Iris pigment epithelial cell (primary cell): ENCODE data around the gene ATP8B4.

Source experiments
- DNase-seq: peaks from one replicate; pipeline ENCODE4 v3.0.0-alpha.2; 2011; ENCODE audit warnings: low read depth

ATP8B4 gene

GRCh38 chr15:49898097-49898496, 220.9 kb downstream of the ATP8B4 start:
- no peak for DNase-seq

GRCh38 chr15:49895347-49896223, 223.4 kb downstream of the ATP8B4 start:
- DNase-seq, result peak; percentile 53

- DNase-seq, result no peak
Measured at GRCh38 chr15:49890689-49891088, 228.3 kb downstream of the ATP8B4 start.

- DNase-seq, result no peak
Measured at GRCh38 chr15:49889536-49889935, 229.5 kb downstream of the ATP8B4 start.

- DNase-seq, result no peak
Measured at GRCh38 chr15:49888734-49889133, 230.3 kb downstream of the ATP8B4 start.

- DNase-seq, result no peak
Measured at GRCh38 chr15:49888323-49888693, 230.7 kb downstream of the ATP8B4 start.

- DNase-seq, result no peak
Measured at GRCh38 chr15:49887659-49888322, 231.2 kb downstream of the ATP8B4 start.

GRCh38 chr15:49883121-49883520, 235.9 kb downstream of the ATP8B4 start:
- no peak for DNase-seq

GRCh38 chr15:49881866-49882265, 237.2 kb downstream of the ATP8B4 start:
- no peak for DNase-seq

GRCh38 chr15:49881433-49881832, 237.6 kb downstream of the ATP8B4 start:
- no peak for DNase-seq

- DNase-seq, result peak; percentile 92
Measured at GRCh38 chr15:49877873-49878521, 241.0 kb downstream of the ATP8B4 start.

- peak; percentile 93 for DNase-seq
Measured at GRCh38 chr15:49877117-49877872, 241.7 kb downstream of the ATP8B4 start.

GRCh38 chr15:49876401-49877038, 242.5 kb downstream of the ATP8B4 start:
- DNase-seq, result peak; percentile 41

- DNase-seq, result no peak
Measured at GRCh38 chr15:49875392-49875791, 243.6 kb downstream of the ATP8B4 start.

GRCh38 chr15:49870472-49870871, 248.6 kb downstream of the ATP8B4 start:
- DNase-seq, result no peak

GRCh38 chr15:49868348-49868747, 250.7 kb downstream of the ATP8B4 start:
- DNase-seq, result no peak

GRCh38 chr15:49865925-49866757, 252.9 kb downstream of the ATP8B4 start:
- peak; percentile 51 for DNase-seq

- peak; percentile 68 for DNase-seq
Measured at GRCh38 chr15:49864251-49864650, 254.8 kb downstream of the ATP8B4 start.

- peak; percentile 95 for DNase-seq
Measured at GRCh38 chr15:49863431-49864224, 255.4 kb downstream of the ATP8B4 start.

- peak; percentile 75 for DNase-seq
Measured at GRCh38 chr15:49860101-49860500, 258.9 kb downstream of the ATP8B4 start.
